ENCODE measurements around the gene AFAP1.
A peak's percentile ranks its signal among the peaks of the same experiment; 100 is the strongest.

The AFAP1 gene

DNA sequence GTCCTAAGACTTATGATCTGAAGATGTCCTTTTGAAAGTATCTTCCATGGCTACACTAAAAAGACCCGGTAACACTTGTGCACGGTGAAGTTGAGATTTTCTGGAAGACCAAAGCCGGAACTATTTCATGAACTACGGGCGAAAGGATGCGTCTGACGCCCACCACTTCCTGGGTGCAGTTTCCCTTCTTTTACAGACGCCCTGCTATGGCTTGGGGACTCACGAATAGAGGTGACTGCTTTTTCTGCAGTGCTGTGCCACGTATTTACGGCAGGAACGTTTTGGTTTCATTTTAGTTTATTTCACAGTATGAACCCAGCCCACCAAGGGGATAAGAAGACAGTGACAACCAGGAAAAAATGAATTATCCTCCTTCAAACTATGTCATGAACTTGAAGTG is 180.4 kb downstream of the AFAP1 start:
- DNase-seq (ENCODE audit: low read depth in 2 of 2, low spot score in 1 of 2) = peak in 1 of 2 donors; percentile 50

DNA sequence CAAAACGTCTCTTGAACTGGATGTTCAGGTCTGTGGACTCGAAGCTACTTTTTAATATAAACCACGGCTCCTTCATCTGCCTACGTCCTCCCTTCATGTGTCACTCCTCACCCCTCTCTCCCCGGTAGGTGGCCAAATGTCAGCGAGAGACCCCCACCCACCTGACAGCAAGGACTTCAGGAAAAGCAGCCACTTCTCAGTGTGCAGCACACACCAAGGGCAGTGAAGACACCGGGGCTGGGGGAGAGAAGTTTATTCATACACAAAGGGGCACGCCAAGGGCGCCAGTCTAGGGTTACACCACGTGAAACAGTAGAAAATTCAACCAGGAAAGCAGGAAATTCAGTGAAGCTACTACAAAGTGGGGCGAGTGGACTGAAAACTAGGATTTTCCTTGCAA is 181.2 kb downstream of the AFAP1 start:
- DNase-seq (ENCODE audit: low read depth in 2 of 2, low spot score in 1 of 2) = no peak

DNA sequence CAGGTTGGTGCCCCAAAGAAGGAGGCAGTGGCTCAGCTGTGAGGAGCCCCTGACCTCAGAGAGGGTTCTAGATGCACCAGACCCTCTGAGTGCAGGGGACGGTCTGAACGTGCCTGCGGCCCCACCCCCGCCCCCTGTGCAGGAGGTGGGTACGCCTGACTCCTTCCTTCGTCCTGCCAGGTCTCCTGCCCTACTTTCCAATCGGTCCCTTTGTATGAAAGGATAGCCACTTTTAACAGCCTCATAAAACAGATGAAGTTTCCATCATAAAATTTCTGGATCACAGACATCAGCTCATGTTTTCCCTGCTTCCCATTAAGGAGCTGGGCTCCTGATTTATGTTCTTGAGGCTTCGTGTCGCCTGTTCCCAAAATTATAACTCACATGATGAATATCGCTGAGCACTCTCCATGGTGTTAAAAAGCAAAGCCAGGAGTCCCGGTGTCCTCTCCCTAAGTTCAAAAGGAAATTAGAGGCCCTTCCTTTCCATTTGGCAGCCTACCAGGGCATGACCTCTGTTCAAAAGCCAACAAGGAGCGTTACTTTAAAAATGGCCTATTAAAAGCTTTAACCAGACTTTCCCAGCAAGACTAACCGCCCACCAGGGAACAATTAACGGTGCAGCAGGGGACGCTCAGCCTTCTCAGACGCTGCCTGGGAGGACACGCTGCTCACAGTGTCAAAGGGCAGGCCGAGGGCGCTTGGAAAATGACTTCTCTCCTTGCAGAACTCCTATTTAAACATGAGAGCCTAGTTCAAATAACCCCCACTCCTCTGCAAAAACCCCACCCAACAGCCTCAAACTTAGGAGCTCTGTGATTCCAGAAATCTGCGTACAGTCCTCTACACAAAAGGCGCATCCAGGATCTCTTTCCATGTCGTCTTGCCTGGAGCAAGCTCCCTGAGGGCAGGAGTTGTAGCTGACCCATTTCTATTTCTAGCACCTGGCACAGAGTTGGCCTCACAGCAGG is 181.9 kb downstream of the AFAP1 start:
- no peak for DNase-seq (ENCODE audit: low read depth in 2 of 2, low spot score in 1 of 2)

DNA sequence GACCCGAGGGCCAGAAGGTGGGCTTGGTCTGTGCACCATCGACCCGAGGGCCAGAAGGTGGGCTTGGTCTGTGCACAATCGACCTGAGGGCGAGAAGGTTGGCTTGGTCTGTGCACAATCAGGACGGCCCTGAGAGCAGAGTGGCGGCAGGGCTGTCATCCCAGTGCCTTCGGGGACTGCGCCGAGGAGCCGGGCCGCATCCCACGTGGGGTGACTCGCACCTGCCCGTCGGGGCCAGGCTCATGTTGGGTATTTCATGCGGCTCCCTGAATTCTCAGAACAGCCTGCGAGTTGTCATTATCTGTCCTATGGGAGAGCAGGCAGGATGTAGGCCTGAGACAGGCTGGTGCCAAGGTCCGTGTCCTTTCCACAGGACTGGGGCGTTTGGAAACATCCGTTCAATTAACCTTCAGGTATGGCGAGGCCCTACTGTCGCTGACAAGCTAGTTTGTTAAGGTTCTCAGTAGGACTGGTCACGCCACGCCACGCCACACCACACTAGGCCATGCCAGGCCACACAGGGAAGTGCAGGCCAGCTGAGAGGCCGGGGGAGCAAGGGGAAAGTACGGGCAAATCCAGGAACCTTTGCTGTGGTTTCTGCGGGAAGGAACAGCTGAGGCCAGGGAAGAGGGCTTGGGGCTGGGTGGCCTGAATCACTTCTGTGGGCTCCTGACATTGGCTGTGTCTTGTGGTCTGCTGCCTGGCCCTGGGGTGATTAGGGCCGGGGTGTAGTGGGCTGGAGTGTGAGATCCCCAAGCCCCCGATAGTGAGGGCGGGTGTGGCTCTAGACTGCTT is 182.9 kb downstream of the AFAP1 start:
- no peak for DNase-seq (ENCODE audit: low read depth in 2 of 2, low spot score in 1 of 2)

DNA sequence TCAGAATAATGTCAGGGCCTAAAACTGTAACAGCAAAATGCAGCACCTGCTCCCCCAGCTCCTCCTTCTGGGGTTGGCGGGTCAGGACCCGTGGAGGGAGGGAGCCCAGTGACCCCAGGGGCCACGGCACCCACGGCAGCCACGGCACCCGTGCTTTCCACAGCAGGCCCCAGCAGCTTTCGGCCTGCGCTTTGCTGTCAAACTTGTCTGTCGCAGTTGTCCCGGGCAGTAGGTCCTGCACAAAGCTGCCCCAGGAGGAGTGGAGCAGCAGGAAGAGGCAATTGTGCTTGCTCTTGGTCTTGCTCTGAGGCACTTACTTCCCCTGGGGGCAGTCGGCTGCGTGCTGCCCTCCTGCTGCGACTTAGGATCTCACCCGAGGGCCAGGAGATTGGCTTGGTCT is 183.6 kb downstream of the AFAP1 start:
- DNase-seq (ENCODE audit: low read depth in 2 of 2, low spot score in 1 of 2) = no peak

DNA sequence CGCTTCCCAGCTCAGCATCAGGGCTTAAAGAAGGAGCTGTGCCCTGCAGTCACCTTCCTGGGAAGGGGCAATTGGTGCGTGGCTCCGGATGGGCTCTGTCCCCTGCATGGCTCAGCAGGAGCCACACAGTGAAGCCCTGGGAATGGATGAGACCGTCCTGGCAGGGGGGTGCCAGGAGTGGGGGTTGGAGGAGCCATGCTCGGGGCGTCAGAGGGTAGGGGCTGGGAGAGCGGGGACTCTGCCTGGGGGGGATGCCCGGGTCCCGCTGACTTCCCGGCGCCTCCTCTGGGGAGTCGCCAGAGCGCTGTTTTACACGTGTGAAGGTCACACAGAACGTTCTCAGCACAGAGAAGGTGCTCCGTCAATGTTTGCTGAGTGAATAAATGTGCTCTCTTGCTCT is 184.1 kb downstream of the AFAP1 start:
- no peak for DNase-seq (ENCODE audit: low read depth in 2 of 2, low spot score in 1 of 2)

DNA sequence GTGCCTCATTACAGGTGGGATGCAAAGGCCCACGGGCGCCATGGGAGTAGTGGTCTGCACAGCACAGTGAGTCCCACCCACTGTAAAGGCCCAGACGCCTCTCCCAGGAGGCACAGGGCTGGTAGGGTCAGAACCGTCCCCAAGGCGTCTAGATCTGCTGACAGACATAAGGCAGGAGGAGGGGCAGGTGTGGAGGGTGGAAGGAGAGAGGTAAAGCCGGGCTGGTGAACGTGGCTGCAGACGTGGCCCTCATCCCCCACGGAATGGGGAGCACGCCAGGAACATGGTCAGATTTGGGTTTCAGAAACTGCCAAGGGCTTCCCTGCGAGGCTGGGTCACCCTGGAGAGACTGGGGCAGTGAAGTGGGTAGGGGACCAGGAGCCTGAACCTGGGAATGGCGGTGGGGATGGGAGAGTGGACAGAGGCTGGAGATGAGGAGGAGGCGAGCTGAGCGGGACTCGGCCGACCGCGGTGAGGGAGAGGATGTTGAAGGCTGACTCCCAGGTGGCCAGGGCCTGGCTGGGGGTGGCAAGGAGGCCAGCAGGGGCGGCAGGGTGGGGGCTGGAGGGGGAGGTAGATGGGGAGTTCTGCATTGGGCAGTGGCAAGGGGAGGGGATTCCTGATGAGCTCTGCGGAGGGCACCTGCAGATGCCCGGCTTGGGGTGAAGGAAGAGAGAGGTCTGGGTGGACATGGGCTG is 184.9 kb downstream of the AFAP1 start:
- DNase-seq (ENCODE audit: low read depth in 2 of 2, low spot score in 1 of 2) = no peak

DNA sequence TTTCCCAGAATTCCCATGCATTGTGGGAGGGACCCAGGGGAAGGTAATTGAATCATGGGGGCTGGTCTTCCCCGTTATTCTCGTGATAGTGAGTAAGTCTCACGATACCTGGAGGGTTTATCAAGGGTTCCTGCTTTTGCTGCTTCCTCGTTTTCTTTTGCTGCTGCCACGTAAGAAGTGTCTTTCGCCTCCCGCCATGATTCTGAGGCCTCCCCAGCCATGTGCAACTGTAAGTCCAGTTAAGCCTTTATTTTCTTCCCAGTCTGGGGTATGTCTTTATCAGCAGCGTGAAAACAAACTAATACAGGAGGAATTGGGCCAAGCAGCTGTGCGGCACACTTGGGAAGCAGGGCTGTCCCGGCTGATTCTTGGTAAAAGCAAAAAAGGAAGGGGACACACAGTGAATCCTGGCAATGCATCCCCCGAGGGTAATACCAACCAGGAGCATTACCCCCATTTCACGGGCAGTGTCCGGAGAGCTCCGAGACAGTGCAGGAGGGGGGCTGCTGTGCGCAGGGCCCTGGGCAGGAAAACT is 185.7 kb downstream of the AFAP1 start:
- DNase-seq (ENCODE audit: low read depth in 2 of 2, low spot score in 1 of 2) = no peak

DNA sequence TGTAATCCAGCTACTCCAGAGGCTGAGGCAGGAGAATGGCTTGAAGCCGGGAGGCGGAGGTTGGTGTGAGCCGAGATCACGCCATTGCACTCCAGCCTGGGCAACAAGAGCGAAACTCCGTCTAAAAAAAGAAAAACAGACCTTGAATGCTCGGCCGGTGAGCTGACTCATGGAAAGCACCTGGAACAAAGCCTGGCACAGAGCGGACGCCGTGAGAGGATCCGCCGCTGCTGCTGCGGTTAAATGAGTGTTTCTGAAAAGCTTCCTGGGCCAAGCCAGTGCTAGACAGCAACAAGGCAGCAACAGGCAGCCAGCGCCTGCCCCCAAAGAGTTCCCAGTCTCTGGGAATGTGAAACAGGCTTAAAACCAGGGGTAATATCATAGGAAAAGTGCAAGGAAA is 186.4 kb downstream of the AFAP1 start:
- no peak for DNase-seq (ENCODE audit: low read depth in 2 of 2, low spot score in 1 of 2)

DNA sequence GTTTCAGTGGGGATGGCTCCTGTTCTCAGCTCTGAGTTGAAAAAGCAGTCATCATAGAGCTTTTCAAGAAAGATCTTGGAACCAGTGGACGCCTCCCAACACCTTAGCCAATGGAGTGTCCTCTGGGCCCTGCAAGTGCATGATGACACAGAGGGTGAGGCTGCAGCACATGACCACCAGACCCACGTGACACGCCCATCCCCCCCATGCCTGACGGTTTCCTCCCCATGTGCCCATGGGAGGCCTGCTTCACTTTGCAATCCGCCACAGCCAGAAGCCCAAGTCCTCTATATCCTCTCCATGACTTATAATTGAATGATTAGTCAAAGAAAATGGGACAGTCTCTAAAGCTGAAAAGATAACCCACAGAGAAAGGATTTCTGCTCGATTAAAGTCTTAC is 187.0 kb downstream of the AFAP1 start:
- no peak for DNase-seq (ENCODE audit: low read depth in 2 of 2, low spot score in 1 of 2)

DNA sequence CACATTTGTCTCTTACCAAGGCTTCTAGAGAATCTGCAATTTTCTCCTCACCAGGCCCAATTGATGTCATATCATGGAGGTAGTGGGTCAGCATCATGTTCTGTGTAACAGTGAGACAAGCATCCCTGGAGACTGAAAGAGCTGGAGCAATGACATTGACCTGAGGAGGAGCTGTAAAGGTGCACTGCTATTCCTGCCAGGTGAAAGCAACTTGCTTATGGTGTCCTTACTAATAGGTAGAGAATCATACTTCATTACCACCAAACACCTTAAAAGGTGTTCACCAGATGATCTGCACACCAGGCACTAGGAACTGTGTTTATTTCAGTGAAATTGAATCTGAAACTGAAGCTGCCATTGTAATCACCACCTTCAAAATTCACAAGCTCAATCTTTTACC is 188.7 kb downstream of the AFAP1 start:
- no peak for DNase-seq (ENCODE audit: low read depth in 2 of 2, low spot score in 1 of 2)

DNA sequence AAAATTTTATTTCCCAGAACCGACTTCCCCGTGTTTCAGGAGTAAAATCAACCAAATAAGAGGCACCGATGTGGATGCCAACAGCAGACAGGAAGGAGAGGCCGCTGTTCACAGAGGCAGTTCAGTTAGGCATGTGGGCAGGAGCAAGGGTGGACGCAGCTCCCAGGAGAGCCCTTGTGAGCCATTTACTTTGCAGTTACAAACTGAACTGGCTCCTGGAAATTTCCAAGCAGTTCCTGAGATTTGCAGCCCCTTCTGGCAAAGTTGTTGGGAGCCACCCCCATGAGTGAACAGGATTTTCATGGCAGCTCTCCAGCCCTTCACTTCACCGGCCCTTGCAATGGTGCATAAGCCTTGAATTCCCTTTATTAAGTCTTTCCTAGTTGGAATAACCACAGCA is 189.1 kb downstream of the AFAP1 start:
- no peak for DNase-seq (ENCODE audit: low read depth in 2 of 2, low spot score in 1 of 2)

DNA sequence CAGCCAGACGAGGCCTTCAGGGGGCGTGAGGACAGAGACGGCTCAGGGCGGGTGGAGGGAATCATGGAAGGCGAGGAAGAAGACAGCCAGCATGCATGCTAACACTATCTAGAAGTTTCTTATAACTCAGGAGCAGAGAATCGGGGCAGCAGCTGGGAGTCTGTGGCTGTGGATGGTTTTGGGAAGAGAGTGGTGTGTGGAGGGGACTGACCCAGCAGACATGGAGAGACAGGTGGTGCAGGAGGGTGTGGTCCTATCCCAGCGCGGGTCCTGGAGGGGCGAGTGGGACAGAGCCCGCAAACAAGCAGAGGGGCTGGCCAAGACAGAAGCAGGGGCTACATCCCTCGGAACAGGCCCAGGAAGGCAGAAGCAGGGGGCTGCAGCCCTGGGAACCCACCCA is 192.1 kb downstream of the AFAP1 start:
- no peak for DNase-seq (ENCODE audit: low read depth in 2 of 2, low spot score in 1 of 2)

DNA sequence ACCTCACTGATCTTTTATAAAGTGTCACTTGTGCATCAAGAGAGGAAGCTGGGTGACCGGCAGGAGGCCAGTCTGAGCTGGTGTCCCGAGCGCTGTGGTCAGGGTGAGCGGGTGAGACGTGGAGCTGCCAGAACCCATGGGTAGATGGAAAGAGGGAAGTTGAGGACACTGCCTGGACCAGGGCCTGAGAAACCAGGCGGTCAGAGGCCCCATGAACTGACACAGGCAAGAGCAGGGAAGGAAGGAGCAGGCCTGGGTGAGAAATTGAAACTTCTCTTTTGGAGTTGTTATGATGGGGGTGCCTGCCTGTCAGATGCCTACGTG is 192.6 kb downstream of the AFAP1 start:
- no peak for DNase-seq (ENCODE audit: low read depth in 2 of 2, low spot score in 1 of 2)

DNA sequence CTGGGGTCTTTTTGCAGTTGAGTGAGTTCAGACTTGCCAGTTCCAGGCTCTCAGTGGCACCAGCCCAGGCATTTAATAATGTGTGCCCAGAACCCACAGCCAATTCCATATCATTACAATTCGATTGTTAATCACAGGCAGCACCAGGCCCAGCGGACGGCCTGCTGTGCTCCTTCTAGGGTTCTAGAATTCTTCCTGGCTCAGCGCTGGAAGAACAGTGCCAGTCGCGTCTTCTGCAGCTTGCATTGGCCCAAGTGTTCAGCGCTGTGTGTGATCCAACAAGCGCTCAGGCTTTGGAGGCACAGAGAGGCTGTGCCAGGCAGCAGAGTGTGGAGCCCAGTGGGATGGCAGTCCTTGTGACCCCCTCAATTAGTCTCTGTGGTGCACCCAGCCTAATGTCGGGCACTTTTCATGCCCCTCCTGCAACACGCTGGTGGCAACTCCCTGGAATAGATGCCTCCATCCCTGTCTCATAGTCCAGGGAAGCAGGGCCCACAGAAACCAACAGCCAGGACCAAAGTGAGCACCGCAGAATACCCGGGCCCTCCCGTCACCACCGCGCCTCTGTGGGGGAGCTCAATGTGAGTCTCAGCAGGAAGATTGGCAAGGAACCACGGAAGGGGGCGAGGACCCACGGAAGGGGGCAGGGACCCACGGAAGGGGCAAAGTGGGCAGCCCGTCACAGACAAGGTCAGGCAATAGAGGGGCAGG is 193.2 kb downstream of the AFAP1 start:
- DNase-seq (ENCODE audit: low read depth in 2 of 2, low spot score in 1 of 2) = no peak

DNA sequence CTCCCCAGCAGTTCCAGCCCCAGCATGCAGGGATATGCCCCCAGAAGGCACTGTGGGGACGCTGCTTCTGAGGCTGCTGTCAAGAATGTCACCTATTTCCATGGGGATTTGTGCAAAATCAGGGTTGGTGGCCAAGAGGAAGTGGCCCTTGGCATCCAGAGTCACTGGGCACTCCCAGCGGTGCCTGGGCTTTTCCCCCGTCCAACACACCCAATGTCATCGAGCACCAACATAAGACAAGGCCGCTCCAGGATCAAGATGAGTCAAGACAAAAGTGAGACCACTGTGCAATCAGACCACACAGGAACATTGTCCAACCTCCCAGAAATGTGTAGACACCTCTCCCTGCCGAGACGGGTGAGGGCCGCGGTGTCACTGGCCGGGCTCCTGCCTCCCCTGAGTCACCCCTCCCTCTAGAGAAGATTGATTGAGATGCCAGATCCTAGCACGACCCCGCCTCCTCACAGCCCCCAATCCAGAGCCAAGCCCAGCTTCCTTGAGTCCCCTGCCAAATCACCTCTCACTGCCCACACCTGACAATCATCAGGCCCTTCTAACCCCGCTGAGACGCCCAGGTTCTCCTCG is 194.3 kb downstream of the AFAP1 start:
- no peak for DNase-seq (ENCODE audit: low read depth in 2 of 2, low spot score in 1 of 2)

DNA sequence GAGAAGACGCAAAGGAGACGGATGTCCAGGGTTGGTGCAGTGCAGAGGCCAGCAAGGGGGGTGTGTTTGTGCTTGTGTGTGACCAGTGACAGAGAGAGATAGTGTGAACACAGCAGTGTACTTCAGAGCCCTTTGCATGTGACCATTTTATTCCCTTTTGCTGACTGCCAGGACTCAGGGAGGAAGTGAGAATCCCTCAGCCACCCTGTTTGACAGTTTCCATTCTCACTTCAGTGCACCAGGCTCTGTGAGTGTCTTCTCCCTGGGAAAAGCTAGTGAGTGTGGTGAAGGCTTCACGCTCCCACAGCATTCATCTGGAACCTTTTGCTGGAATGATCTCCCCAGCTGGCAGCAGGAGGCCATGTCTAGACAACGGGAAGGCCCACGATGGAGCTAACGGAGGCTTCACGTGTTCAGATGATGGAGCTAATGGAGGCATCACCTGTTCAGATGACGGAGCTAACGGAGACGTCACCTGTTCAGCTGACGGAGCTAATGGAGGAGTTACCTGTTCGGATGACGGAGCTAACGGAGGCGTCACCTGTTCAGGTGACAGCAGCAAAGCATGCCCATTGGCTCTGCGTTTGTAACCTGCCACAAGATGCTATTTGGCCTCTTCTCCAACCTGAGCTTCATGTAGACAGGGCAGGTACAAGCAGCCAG is 195.4 kb downstream of the AFAP1 start:
- DNase-seq (ENCODE audit: low read depth in 2 of 2, low spot score in 1 of 2) = no peak

DNA sequence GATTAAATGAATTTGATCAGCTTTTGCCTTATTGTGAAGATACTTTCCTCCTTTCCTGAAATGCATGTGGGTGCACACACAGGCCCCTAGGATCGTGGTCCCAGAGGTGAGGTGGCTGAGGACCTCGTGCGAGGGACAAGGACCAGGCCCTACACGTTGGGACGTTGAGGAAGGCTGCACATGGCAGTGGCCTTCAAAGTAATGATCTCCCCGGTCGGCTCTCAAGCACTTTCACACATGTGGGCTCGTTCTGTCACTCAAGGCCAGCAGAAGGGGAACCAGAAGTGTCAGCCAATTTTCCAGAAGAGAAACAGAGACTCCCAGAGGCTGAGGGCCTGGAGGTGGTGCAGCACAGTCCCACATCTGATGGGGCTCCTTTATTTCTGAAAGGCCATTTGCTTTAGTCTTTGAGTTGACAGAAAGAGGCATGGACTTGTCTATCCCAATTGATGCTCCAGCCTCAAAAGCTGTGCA is 196.8 kb downstream of the AFAP1 start:
- no peak for DNase-seq (ENCODE audit: low read depth in 2 of 2, low spot score in 1 of 2)

DNA sequence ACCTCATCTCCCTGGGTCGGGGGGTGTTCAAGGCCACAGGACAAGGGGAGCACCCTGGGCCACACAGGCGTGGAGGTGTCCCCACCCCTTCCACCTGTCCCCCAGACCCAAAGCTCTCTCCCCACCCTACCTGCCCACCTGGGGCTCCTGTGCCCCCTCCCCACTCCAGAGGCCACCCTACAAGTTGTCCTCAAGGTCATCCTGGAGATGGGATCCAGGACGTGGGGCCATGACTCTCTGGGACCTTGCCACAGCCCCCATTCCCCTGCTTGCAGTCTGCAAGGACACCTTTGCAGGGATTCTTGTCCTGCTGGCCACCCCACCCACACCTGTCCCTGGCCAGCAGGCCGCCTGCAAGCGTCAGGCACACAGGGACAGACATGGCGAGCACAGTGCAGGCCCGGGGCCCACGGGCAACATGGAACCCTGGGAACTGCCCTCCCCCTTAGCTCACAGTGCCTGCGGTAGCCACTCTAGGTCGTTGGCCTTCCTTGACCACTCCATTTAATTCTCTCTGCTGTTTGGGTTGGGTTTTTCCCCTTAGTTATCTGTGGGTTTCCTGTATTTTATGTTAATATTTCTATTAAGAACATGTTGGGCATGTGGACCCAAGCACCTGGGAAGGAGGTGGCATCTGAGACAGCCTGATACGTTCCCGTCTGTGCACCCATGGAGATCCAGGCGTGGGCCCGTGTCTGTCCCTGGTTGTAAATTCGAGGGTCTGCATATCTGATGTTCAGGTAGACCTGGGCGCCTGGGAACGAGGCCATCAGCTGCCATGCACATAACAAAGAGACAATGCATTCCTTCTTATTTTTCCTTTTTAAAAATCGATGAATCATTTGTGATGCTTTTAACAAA is 197.5 kb downstream of the AFAP1 start:
- no peak for DNase-seq (ENCODE audit: low read depth in 2 of 2, low spot score in 1 of 2)
